Limb (tissue), 2 donors: ENCODE measurements around the gene PAOX.
"Not testable (repeated sequence)": the region's sequence is repeated elsewhere in the genome, so short reads cannot be mapped to it uniquely, and the experiment has no call there.

Experiments used
- DNase-seq, 2 donors: peaks; one replicate each; pipeline ENCODE4 v3.0.0-alpha.2; 2016; ENCODE audit errors: extremely low spot score in 2 of 2

The PAOX gene

GRCh38 chr10:133385214-133385613, 6.2 kb downstream of the PAOX start:
- no peak for DNase-seq

- DNase-seq = not testable (repeated sequence)
Observed at GRCh38 chr10:133386951-133387350, 7.9 kb downstream of the PAOX start.

DNA sequence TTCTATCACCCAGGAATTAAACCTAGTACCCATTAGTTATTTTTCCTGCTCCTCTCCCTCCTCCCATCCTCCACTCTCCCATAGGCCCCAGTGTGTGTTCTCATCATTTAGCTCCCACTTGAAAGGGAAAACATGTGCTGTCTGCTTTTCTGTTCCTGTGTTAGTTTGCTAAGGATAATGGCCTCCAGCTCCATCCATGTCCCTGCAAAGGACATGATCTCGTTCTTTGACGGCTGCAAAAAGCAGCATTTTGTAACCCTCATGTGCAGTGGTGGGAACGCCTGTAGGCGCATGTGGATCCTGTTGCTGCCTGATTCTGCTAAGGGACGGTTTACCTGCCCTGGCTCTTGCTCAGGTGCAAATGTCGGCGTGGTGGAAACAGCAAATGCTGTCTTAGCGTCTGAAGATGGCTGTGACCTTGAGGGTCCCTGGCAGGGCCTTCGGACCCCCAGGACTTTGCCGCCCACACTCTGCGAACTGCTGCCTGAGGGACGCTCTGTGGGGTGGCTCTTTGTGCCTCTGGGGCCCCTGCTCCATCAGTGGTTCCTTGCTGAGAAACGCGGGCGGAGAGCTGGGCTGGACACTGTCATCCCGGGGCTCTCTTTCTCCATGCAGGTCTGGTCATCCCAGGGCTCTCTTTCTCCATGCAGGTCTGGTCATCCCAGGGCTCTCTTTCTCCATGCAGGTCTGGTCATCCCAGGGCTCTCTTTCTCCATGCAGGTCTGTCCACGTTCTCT, 9.3 kb downstream of the PAOX start:
- DNase-seq = no peak

DNA sequence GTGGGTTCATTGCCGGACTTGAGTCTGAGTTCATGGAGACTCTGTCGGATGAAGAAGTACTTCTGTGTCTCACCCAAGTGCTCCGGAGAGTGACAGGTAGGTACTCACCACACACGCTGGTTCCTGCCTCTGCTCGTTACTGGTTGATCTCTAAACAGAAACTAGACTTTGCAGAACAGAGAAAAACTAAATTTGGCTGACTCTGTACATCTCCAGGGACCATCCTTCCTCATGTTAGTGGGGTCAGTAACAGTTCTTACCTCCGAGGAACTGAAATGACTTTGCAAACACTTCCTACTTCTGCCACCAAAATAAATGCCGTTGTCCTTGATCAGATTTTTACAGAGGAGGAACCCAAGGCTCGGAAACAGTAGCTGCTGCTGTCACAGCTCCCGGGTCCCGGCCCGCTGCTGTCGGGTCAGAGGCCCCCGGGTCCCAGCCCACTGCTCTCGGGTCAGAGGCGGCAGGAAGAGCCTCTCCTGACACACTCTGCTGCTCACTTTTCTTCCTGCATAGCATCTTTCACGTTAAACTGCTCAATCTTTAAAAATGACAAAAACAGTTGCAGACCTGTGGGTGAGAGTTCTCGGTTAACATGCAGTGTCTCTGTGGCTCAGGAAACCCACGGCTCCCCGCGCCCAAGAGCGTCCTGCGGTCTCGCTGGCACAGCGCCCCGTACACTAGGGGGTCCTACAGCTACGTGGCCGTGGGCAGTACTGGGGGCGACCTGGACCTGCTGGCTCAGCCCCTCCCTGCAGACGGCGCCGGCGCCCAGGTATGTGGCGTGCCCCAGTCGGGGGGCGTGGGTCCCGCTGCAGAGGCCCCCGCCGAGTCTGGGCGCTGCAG, 10.1 kb downstream of the PAOX start:
- no peak for DNase-seq

GRCh38 chr10:133390597-133391248, 11.7 kb downstream of the PAOX start:
- no peak for DNase-seq

DNA sequence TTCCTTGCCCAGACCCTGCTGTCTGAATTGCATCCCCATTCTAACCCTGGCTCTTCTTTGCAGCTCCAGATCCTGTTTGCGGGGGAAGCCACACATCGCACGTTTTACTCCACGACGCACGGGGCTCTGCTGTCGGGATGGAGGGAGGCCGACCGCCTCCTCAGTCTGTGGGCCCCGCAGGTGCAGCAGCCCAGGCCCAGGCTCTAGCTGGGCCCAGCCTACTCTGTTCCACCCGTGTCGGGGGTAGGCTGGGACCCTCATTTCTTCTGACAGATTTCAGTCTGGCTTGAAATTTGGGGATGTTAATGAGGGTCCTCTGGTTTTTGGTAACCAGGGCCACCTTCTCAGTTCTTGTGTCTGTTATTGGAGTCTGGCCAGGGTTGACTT, 12.2 kb downstream of the PAOX start:
- DNase-seq = no peak

- DNase-seq = no peak
Observed at GRCh38 chr10:133391761-133392518, 12.9 kb downstream of the PAOX start.

DNA sequence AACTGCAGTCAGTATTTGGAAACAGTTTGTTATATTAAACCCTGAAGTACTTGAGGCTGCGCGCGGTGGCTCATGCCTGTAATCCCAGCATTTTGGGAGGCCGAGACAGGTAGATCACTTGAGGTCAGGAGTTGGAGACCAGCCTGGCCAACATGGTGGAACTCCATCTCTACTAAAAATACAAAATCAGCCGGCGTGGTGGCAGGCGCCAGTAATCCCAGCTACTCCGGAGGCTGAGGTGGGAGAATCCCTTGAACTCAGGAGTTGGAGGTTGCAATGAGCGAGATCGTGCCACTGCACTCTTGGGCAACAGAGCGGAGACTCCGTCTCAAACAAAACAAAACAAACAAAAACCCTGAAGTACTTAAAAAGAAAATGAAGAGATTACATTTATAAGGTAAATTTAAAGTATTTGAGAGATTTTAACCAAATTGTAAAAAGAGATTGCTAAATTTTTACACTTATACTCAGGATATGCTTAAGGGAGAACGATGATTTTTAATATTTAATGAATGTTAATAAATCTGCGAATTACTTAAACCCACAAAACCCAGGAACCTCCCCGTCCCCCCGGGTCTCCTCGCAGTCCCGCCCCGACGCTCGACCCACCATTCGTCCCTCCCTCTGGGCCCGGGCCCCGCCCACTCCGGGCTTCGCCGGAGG, 14.5 kb downstream of the PAOX start:
- no peak for DNase-seq

GRCh38 chr10:133394064-133394663, 15.1 kb downstream of the PAOX start, which contains the start of gene MTG1:
Gene MTG1 (plus strand): TSS chr10:133394157. CDS start chr10:133394221, 64 bp downstream.
- peak; percentile 94 to 97 for DNase-seq

GRCh38 chr10:133394801-133395221, 15.7 kb downstream of the PAOX start:
- DNase-seq = no peak

- DNase-seq = no peak
Observed at GRCh38 chr10:133396035-133396624, 17.1 kb downstream of the PAOX start.

DNA sequence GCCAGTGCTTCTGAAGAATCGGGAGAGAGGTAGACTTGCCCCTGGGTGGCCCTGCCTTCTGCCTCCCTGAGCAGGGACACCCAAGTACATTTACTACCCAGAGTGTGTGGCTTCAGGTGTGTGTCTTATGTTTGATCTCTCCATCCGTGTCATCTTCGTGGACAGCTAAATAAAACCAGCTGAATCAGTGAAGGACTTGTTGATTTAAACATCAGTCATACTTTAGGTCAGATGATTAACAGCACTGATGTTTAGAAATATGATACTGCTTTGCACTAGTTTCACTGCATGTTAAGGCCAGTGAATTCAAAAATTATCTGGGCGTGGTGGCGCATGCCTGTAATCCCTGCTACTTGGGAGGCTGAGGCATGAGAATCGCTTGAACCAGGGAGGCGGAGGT, 18.9 kb downstream of the PAOX start:
- no peak for DNase-seq

DNA sequence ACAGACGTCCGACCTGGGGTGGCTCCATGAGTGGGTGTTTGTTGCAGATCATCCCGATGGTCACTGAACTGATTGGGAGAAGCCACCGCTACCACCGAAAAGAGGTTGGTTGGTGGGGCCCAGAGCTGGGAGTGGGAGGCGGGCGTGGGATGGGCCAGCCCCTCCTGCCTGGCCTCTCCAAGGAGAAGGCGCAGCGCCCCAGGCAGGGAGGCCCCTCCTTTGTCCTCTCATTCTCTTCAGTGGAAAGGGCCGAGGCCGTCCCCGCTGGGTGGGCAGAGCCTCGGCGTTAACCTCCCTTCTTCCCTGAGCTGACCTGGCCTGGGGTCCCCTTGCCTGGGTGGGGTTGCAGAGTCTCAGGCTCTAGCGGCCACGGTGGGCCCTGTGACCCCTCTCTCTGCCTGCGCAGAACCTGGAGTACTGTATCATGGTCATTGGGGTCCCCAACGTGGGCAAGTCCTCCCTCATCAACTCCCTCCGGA, 20.1 kb downstream of the PAOX start:
- DNase-seq = no peak

DNA sequence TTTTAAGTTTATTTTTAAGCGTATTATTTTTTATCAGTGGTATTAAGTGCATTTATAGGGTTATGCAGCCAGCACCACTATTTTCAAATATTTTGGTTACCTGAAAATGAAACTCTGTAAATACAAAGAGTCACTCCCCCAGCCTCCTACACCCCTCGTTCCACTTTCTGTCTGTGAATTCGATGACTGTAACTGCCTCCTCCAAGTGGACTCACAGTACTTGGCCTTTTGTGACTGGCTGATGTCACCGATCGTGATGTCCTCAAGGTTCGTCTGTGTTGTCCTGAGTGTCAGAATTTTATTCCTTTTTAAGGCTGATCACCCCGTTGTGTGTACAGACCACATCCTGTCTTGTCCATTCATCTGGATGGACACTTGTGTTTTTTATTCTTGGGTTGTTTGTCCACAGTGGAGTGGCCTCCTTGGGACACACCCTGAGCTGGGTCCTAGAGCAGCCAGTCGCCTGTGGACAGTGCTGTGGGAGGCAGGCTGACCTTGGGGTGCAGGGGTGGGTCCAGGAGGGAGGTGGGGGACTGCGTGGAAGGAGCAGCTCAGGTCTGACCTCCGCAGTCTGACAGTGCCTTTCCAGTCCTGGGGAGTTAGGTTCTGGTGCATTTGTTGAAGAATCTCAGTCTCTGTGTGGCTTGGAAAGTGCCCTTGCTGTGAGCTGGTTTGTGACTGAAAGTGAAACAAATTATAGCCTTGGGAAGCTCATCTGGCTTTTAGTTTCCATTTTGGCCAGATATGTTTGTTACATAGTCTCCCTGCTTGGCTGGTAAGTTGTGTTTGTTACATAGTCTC, 21.8 kb downstream of the PAOX start:
- no peak for DNase-seq

DNA sequence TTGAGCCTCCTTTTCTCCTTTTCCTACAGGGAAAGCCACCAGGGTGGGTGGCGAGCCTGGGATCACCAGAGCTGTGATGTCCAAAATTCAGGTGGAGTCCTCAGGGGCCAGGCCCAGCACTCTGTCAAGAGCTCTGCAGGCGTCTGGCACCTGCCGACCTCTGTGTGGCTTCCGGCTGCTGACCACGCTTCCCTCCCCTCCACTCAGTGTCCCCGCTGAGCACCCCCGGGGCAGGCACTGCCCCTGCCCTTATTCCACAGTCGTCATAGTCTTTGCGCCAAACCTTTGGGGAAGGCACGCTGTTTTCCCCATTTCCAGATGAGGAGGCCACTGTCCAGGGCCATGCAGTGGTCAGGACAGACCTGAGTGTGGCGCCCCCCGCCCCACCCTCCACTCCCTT, 22.4 kb downstream of the PAOX start:
- DNase-seq = no peak

GRCh38 chr10:133401981-133402725, 23.1 kb downstream of the PAOX start:
- no peak for DNase-seq

DNA sequence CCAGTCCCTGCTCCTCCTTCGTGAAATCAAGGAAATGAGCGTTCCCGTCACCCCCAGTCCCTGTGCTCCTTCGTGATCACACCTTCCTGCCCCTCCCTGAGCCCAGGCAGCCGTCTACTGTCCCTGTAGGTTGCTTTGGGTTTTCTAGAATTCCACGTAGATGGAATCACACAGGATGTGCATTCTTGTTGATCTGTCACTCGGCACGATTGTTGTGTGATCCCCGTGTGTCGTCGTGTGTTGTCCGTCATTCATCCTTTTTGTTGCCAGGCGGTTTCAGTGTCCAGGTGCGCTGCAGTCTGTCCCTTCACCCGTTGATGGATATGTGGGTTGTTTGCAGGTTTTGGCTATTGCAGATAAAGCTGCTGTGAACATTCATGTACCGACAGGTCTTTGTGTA, 24.3 kb downstream of the PAOX start:
- no peak for DNase-seq

GRCh38 chr10:133403784-133404183, 24.7 kb downstream of the PAOX start:
- no peak for DNase-seq
